Mammary epithelial cell (primary cell): ENCODE measurements around the gene SLC5A3.

Source experiments
- CTCF ChIP-seq, 2 donors: IDR thresholded peaks in 1 of 2; conservative IDR thresholded peaks in 1 of 2; 2 replicates each; pipeline ENCODE4 v1.5.1; 2011 to 2012; ENCODE audit warnings: inconsistent platforms in 2 of 2, low read length in 2 of 2, mild to moderate bottlenecking in 2 of 2, control low read depth in 1 of 2, low read depth in 1 of 2; ENCODE audit not compliant: insufficient read depth in 1 of 2; ENCODE audit errors: extremely low read depth in 1 of 2
- EZH2 ChIP-seq: IDR thresholded peaks from 2 replicates; pipeline ENCODE4 v1.6.1; 2012; ENCODE audit warnings: low read length, inconsistent platforms, borderline replicate concordance

GRCh38 chr21:34112316-34113033 lies 39.1 kb downstream of the SLC5A3 start:
- TF ChIP-seq CTCF (conservative IDR thresholded peaks at IDR 0.05 in 1 of 2, IDR thresholded peaks at IDR 0.05 in 1 of 2; ENCODE audit: extremely low read depth in 1 of 2, insufficient read depth in 1 of 2, low read depth in 1 of 2, low read length in 2 of 2) (no peak), EZH2 (no peak)
